Ramos (cell line): ENCODE measurements around the gene RXRA.

Experiments
- in situ Hi-C: fragments of 300-500 bp; cut with MboI; formaldehyde crosslinking; loops from one replicate; pipeline ENCODE4 v1.14.3; 2022; ENCODE audit warnings: low sequenced_read_pairs; ENCODE audit not compliant: unreplicated experiment

Gene RXRA

DNA sequence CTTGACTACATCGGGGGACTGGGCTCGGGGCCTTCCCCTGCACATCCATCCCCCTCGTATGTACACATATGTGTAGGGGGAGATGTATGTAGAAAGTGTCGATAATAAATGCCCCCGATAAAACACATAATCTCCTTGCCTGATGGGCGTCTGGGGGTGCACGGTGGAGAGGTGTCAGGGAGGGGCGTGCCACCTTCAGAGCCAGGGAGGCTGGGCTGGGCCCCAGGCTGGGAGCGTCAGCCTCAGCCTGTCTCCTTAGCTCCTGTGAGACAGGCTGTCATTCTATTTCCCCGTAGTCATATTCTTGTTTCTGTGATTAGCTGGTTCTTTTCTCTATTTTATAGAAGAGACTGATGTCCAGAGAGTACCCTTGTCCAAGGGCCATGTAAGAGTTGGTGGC lies 4.7 kb upstream of the RXRA start:
- in situ Hi-C loops = no loop called here

DNA sequence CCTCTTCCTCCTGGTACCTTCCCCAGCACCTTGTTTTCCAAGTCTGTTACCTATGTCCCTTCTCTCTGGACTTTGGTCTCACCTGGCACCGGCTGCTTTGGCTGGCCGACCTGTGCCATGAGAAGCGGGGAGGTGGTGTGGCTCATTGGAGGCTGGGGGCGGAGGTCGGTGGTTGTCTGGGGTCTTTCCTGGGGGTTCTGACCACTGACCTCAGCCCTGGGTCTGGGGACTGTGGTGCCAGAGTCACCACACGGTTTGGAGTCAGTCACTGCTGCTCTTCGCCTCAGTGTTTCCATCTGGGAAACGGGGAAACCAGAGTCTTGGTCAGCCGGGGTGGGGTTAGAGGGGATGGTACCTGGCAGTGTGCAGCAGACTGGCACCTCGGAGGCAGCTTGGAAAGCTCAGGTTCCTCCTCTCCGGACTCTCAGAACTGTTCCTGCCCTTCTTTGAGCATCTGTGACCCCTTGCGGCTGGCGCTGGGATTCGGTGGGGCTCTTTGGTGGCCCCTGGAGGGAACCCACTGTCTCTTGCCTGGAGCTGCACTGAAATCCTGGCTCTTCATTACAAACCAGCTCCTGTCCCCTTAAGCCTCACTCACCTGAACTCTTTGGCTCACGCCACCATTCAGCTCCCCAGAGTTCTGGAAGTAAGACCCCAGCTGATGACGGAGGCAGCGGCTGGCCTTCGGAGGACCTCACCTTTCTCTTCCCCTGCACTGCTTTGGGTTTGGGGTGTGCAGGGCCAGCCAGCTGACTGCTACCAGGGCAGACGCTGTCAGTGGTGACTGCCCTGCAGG lies 4.1 kb upstream of the RXRA start:
- in situ Hi-C loops = no loop called here

DNA sequence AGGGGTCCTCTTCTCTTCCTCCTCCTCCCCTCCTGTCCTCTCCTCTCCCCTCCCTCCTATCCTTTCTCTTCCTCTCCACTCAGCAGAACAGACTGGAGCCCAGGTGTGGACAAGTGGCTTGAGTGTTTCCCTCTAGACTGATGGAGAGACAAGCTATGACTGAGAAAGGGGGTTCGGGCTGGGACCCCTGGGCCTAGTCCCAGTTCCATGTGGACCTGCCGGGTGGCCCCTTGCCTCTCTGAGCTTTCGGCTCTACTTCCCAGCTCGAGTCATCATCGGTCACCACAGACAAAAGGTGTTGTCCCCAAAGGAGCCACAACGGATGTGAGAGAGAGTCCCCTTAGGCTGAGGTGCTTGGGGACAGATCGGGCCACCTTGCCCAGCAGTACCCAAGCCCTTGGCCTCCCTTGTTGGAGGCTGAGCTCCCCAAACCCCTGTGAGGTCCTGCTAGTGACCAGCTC lies 3.4 kb upstream of the RXRA start:
- in situ Hi-C loops = no loop called here

DNA sequence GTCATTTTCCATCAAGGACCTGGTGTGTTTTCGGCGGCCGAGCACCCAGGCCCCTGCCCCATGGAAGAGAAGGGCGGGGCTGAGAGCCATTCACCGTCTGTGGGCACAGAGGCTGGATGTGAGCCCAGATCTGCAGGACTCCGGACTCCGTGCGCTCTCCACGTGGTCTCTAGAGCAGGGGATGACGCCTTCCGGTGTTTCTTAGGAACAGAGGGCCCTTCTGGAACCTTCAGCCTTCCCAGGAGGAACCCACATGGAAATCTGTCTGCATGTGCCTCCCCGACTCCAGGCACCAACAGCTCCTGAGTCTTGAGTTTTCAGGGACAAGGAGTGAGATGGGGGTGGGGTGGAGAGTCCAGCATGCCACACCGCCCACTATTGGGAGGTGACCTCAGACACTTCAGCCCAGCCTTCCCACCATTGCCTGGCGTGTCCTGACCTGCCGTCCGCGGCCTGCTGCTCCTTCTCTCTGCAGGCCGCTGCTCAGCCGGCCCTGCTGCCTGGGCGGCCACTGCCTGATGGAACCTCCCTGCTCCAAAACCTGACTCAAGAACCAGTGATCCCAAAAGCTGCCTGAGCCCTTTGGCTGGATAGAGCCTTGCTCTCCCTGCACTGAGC lies 2.4 kb upstream of the RXRA start:
- in situ Hi-C loops = no loop called here

DNA sequence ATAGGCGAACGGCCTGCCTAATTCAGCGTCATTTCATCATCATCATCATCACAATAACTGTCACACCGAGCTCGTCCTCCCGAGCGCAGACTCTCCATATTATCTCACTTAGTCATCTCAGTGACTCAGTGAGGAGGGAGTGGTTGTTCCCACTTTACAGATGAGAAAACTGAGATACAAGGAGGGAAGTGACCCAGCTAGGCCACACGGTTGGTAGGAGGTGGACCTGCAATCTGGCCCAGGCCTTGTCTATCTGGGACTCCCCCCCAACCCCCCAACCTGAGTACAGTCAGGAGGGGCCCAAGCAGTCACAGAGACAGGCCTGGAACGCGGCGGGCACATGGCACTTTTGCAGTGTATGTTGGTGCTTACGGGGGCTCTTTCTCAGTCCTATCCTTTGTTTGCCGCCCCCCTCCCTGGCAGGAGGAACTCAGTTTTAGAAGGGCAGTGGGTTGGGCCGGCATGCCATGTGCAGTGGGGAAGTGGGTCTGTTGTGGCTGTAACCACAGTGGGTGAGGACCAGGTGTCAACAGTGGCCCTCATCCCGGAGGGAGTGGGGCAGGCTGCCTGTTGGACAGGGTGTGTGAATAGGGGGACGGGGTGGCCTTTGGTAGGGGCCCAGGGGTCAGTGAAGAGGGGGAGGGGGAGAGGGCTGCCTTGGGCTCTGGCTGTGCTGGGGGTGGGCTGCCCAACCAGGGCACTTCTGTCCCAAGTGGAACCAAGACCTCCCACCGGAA lies 1.7 kb upstream of the RXRA start:
- in situ Hi-C loops = no loop called here

DNA sequence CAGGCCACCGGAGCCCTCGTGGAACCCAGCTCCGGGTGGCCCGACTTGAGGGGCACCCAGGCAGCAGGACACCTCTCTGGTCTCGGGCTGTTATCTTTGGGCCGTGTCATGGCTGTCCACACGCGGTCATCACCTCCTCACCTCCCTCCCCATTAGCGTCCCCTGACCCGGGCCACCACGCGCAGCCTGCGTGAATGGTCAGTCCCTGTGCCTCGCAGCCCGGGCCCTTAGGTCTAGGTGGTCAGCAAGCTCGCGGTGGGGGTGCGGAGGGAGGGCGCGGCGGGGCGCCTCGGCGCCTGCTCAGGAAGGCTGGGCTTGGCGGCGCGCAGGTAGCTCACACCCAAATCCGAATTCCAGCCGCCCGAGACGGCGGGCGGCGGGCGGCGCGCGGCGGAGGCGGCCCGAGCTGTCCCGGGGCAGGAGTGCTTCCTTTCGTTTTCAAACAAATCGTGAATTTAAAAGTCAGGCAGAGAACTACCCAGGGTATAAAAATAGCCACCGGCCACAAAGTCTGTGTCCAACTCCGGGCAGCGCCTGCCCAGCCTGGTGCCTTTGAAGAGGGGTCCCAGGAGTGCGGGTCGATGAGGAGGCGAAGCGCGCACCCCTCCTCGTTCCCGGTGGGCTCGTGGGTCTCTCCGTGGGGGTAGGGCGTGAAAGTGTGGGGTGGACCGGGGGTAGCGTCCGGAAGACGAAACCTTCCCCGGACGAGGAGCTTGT lies 1.0 kb upstream of the RXRA start:
- in situ Hi-C loops = no loop called here

DNA sequence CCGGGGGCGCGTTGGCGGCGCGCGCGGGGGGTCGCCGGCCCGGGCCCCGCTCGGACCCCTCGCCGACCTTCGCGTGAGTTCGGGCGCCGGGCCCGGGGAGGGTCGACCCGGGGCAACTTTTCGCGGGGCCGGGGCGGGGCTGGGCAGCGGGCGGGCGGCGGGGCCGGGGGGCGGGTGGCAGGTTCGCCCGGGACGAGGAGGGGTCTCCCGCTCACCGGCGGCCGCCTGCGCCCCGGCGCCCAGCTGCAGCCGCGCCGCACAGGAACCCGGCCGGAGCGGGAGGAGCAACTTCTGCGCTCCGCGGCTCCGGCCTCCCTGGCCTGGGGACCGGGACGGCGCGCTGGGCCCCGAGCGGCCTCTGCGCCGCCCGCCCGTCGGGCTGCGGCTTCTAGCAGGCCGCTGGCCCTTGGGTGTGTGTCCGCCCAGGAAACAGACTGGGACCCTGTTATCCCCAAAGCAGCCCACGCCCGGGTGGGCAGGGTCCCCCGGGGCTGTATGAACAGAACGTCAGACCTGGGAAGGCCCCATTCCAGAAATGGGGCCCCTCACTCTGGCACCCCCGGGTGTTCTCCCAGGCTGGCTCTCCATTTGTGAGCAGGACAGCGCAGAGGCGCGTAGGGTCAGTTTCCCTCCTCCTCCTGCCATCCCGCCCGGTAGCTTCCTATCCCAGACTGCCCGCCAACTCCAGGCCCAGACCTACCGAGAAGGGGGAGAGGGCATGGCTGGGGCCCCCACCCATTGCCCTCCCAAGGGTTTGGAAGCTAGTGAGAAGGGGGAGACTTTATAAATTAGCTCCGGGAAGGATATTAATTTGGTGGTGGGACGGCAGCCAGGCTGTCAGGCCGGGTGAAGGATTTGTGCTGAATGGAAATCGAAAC lies 708 bp downstream of the RXRA start:
- in situ Hi-C loops = no loop called here

DNA sequence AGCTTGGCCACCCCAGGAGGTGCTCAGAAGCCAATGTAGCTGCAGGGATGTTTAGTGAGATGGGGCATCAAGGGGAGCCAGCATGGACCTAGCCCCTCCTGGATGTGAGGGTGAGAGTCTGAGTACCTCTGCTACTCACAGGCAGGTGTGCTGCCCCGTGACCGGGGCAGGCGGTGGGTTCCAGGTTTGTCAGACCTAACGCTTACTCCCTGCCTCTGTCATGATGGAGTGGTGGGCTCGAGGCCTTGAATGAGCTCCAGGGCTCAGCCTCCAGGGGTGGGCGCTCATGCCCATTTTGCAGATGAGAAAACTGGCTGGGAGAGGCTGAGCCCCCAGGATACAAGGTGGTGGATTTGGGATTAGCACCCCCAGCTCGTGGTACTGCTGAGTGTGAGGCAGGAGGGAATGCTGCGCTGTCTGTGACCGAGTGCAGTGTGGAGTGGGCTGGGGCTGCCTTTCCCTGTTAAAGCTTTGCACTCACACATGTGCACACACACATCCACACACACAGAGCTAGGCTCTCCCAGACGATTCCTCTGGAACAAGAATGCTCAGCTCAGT lies 1.5 kb downstream of the RXRA start:
- in situ Hi-C loops = no loop called here

DNA sequence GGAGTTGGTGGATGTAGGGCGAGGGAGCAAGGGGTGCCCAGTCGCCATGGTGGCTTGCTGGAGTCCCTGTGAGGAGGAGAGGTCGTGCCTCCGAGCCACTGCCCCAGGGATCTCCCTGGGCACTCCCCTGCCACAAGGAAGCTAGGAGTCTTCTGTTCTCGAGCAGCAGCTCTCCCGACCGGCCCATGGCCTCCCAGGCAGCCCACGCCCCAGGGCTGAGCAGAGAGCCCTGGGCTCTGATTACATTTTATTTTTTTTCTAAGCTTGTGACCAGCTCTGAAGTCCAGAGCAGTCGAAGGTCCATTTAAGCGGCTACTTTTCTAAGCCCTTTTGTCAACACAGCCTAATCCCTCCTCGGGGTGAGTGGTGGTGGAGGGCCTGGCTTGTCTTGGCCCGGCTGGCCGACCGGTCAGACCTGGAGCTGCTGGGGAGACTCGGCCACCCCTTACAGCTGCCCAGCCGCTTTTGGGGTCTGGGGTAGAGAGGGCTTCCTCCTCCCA lies 2.1 kb downstream of the RXRA start:
- in situ Hi-C loops = no loop called here

DNA sequence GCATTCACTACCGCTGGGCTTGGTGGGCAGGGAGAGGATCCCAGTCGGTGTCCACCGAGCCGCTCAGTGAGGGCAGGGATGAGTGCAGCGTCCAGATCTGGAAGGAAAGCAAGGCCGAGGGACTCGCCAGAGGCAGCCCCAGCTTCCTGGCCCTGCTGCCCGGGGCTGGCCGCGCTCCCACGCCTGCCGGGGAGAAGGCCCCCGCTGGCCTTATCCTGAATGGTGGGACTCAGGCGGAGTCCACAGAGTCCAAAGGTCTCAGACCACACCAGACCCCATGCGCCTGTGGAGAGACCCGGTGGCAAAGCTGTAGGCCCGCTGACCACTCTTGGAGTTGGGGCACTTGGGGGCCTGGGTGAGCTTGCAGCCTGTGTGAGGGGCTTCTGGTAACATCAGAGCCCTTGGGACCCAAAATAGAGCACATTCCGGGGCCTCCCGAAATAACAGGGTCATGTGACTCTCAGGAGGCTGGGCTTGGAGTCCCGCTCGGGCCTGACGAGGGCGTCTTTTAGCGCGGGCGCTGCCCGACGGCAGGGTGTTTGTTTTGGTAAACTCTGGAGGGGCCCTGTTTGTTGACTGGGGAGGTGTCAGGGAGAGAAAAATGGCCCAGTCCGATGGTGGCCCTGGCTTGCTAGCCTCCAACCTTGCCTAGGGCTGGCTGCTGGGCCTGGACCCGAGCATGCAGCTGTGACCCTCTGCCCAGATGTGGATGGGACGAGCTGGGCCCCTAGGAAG lies 2.8 kb downstream of the RXRA start:
- in situ Hi-C loops = no loop called here

DNA sequence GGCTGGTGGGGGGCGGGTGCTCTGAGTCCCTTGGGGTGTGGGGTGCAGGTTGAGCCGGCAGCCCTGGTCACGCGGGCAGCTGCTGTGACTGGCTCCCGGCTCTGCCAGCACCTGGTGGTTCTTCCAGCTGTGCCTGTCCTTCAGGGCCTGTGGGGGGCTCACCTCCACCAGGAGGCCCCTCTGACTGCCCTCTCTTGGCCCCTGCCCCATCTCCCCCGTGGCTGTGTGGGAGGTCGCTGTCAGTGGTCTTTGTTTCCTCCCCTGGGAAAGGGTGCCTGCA lies 3.3 kb downstream of the RXRA start:
- in situ Hi-C loops = no loop called here

DNA sequence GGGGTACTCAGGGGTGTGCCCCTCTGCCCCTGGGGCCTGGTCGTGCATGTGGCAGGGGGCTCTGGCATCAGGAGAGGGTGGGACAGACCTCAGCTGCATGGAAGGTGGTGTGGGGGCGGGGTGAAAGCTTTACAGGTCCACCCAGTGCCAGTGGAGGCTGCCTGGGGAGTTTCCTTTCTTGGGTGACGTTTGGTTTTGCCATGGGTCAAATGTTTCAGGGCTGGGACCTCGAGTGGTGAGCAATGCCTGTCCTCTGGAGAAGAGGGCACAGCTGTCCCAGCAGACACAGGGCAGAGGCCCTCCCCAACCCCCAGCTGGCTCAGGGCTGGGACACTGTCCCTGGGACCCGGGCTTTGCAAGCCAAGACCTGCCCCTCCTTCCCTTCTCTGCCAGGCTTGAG lies 3.6 kb downstream of the RXRA start:
- in situ Hi-C loops = no loop called here

DNA sequence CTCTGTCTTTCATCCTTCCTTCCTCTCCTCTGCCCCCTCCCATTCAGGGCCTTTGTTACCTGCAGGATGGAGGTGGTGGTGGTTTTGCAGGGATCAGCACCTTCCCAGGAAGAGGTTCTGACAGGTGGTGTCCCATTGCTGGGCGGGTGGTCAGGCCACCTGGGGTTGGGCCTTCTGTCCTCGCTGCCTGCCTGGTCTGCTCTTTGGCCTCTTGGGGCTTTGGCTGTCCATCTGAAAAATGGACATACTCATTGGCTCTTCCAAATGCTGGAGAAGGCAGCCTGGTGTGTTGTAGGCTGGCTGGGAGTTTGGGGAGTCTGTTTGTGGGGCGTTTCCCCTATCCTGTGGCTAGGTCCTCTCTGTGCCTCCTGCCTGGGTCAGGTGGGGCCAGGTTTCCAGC lies 4.3 kb downstream of the RXRA start:
- in situ Hi-C loops = no loop called here

DNA sequence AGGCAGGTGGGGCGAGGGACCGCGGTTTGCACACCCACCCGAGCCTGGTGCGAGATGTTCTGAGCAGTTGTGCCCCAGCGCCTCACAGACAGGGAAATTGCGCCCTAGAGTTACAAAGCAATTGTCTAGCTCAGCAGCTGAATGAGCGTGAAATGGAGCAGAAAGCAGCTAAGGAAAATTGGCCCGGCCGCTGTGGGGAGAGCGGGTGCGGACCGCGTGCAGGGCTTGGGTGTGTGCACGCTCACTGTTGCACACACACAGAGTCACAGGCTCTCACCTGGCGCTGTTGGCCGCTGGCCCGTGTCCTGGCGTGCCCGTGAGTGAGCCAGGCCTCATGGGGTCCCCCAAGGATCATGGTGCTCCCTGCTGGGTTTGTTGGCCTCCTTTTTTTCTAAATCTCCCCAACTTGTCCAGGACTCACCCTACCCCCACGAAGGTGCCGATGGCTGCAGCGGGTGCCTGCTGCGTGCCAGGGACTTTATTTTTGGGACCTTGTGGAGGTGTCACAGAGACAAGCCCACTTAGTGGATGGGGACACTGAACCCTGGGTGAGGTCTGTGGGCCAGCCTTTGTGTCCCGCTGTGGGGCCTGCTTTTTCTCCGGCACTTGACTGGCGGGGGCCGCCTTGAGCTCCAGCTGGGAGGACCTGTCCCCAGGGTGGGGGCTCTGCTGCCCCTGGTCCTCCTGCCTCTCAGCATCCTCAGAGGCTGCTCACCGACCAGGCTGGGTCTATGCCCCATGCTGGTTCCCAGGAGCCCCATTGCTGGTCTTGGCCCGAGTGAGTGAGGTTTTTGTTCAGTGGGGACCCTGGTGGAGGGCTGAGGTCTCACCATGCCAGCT lies 5.2 kb downstream of the RXRA start:
- in situ Hi-C loops = no loop called here

DNA sequence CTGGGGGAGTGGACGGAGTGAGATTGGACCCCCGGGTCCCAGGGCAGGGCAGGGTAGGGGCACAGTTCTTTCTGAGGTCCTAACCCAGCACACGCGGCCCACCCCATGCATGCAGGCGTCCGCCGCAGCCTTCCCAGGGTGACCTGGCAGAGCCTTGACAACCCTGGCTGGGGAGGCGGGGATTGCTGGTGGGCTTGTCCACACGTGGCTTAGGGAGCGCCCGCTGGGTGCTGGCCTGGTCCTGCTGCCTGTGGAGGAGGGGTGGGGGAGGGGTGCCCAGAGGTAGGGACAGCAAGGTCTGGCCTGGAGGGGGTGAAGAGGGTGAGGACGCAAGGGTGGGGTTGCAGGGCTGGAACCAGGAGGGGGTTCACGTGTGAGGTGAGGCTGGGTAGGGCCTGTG lies 6.0 kb downstream of the RXRA start:
- in situ Hi-C loops = no loop called here

DNA sequence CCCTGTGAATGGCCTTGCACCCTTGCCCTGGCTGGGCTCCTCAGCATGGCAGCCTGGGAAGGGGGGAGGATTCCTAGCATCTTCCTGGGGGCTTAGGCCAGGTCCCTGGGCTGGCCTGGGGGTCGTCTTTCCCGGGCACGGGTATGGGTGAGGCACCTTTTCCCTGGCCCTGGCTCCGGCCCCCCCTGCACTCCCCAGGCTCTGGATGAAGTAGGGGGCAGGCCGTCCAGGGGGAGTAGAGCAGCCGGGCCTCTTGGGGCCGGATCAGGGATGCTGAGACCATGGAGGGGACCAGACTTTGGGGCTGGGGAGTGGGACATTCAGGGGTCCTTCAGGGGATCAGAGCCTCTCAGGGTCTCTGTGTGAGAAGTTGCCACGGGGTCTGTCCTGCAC lies 6.6 kb downstream of the RXRA start:
- in situ Hi-C loops = no loop called here

DNA sequence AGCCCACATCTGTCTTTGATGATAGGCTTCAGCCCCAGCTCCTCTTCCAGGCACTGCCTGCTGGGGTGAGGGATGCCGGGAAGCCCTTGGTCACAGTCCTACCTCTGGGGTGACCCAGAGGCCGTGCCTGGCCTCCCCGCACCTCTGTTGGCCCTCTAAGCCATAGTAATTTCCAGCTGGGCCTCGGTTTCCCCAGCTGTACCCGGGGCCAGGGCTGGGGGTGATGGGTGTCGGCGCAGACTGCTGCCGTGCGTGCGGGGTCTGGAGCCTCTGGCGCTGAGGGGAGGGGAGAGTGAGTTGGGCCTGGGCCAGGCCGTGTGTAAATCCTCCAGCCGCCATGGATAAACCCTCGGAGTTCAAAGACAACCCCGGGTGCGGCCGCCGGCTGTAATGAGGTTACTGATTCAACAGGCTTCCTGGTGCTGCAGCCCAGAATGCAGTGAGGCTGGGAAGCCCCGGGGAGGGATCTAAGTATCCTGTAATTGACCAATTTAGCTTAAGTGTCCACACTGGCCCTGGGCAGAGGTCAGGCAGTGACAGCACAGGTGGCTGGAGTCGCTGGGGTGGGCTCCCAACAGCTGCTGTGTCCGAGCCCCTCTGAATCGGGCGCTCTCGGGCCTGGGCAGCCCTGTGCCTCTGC lies 7.1 kb downstream of the RXRA start:
- in situ Hi-C loops = no loop called here
